Lower lobe of right lung (tissue), 2 donors: ENCODE results near the gene DGKB. TPM values are rescaled to one million over a fixed set of nuclear protein-coding genes. Genes with fewer than 3 reads are reported as not detected.

ENCODE experiments used
- ATAC-seq, 2 donors: fragments of 200-7000 bp; cut with Tn5 transposase; one replicate each; pipeline ENCODE4 v1.9.1; 2020 to 2022; ENCODE audit warnings: mild to moderate bottlenecking in 2 of 2, moderate library complexity in 2 of 2
- DNase-seq: peaks from one replicate; pipeline ENCODE4 v3.0.0-alpha.2; 2020
- H3K27ac ChIP-seq: fragments of 200-600 bp; one replicate; pipeline ENCODE4 v1.8.0; 2022
- H3K27me3 ChIP-seq: fragments of 200-600 bp; one replicate; pipeline ENCODE4 v1.8.0; 2022; ENCODE audit warnings: low read depth
- H3K36me3 ChIP-seq: fragments of 200-600 bp; one replicate; pipeline ENCODE4 v1.8.0; 2022; ENCODE audit warnings: mild to moderate bottlenecking
- H3K4me1 ChIP-seq: fragments of 200-600 bp; one replicate; pipeline ENCODE4 v1.8.0; 2022
- H3K4me3 ChIP-seq: fragments of 200-600 bp; one replicate; pipeline ENCODE4 v1.8.0; 2022; ENCODE audit warnings: mild to moderate bottlenecking
- H3K9me3 ChIP-seq: fragments of 200-600 bp; one replicate; pipeline ENCODE4 v1.8.0; 2022
- CTCF ChIP-seq: fragments of 200-600 bp; IDR thresholded peaks from one replicate; pipeline ENCODE4 v1.8.0; 2022; ENCODE audit warnings: antibody characterized with exemption, mild to moderate bottlenecking
- intact Hi-C: fragments of 100-400 bp; cut with DNase I; formaldehyde crosslinking; loops from one replicate; pipeline ENCODE4 v1.11.0; 2022
- total RNA-seq: library from RNA; stranded (reverse); fragmentation: NEBNext Ultra II Directional; extraction: Animal tissue kit (Norgen Biotek cat#: 25700); gene quantifications from one replicate; pipeline ENCODE4 v1.2.1, GENCODE V29; 2021
- donor health status: DM: no; HTN: yes; CAD: no; lungs with severe emphysema.

The DGKB gene
- total RNA-seq, 1 donor from 2014 or later = 0.09 TPM

GRCh38 chr7:14436878-14437277 lies 465.7 kb downstream of the DGKB start:
- Histone ChIP-seq H3K27me3 (no peaks in the 10 kb centered on the region), H3K27ac (no peak overlapping the region), H3K36me3 (no peaks in the 10 kb centered on the region), H3K4me3 (no peak overlapping the region), H3K4me1 (no peaks in the 10 kb centered on the region), H3K9me3 (no peaks in the 10 kb centered on the region)
- intact Hi-C loops = no loop called here
- DNase-seq = no peak
- no peak for TF ChIP-seq CTCF
- ATAC-seq = no peak

- ATAC-seq (no peak), DNase-seq (no peak)
- TF ChIP-seq CTCF = no peak
- no peak overlapping the region for H3K4me3 ChIP-seq
- H3K27ac ChIP-seq = no peak overlapping the region
- H3K27me3 ChIP-seq = no peaks in the 10 kb centered on the region
- no peaks in the 10 kb centered on the region for H3K4me1 ChIP-seq
- no peaks in the 10 kb centered on the region for H3K9me3 ChIP-seq
- H3K36me3 ChIP-seq = no peaks in the 10 kb centered on the region
- intact Hi-C loops = no loop called here
Measured at GRCh38 chr7:14432924-14433323, 469.6 kb downstream of the DGKB start.

- intact Hi-C loops = no loop called here
Measured at GRCh38 chr7:14430926-14431325, 471.6 kb downstream of the DGKB start.

GRCh38 chr7:14425559-14425958 lies 477.0 kb downstream of the DGKB start:
- no peak for TF ChIP-seq CTCF
- Histone ChIP-seq H3K4me3 (no peak overlapping the region), H3K27ac (no peak overlapping the region), H3K36me3 (no peaks in the 10 kb centered on the region), H3K27me3 (no peaks in the 10 kb centered on the region), H3K4me1 (no peaks in the 10 kb centered on the region), H3K9me3 (no peaks in the 10 kb centered on the region)
- intact Hi-C loops = no loop called here
- DNase-seq = no peak
- ATAC-seq = no peak

More at GRCh38 chr7:14430926-14431325, 471.6 kb downstream of the DGKB start:
- no peaks in the 10 kb centered on the region for H3K4me1 ChIP-seq
- DNase-seq = no peak
- H3K27me3 ChIP-seq = no peaks in the 10 kb centered on the region
- TF ChIP-seq CTCF = no peak
- H3K27ac ChIP-seq = no peak overlapping the region
- ATAC-seq = no peak
- H3K36me3 ChIP-seq = no peaks in the 10 kb centered on the region
- no peak overlapping the region for H3K4me3 ChIP-seq
- H3K9me3 ChIP-seq = no peaks in the 10 kb centered on the region

GRCh38 chr7:14424675-14425074 lies 477.9 kb downstream of the DGKB start:
- Histone ChIP-seq H3K36me3 (no peaks in the 10 kb centered on the region), H3K9me3 (no peaks in the 10 kb centered on the region), H3K27ac (no peak overlapping the region), H3K4me1 (no peaks in the 10 kb centered on the region), H3K4me3 (no peak overlapping the region), H3K27me3 (no peaks in the 10 kb centered on the region)
- ATAC-seq = no peak
- intact Hi-C loops = no loop called here
- TF ChIP-seq CTCF = no peak
- no peak for DNase-seq

- Histone ChIP-seq H3K4me3 (no peak overlapping the region), H3K27ac (no peak overlapping the region), H3K27me3 (no peaks in the 10 kb centered on the region), H3K4me1 (no peaks in the 10 kb centered on the region), H3K36me3 (no peaks in the 10 kb centered on the region), H3K9me3 (no peaks in the 10 kb centered on the region)
- ATAC-seq = no peak
- DNase-seq = no peak
- no peak for TF ChIP-seq CTCF
- intact Hi-C loops = no loop called here
Measured at GRCh38 chr7:14420768-14421167, 481.8 kb downstream of the DGKB start.
